A673 (cell line): ENCODE results near the gene HMGCL. TPM values are rescaled to one million over a fixed set of nuclear protein-coding genes. Genes with fewer than 3 reads are reported as not detected.
A peak's percentile ranks its signal among the peaks of the same experiment; 100 is the strongest.

Experiments
- BruUV-seq: library from RNA; stranded (reverse); fragments of 400-500 nt; replicated peaks from 2 replicates; lab custom pipeline; 2021; lab: Mats Ljungman, UMichigan
- CTCF ChIA-PET: fragments of 300-600 bp; sonication (Branson Sonifier 250); formaldehyde crosslinking; loops from one replicate; lab custom pipeline; 2022; ENCODE audit warnings: antibody characterized with exemption; lab: Charles Lee
- POLR2A ChIA-PET: fragments of 300-600 bp; sonication (Branson Sonifier 250); formaldehyde crosslinking; loops from one replicate; lab custom pipeline; 2022; ENCODE audit warnings: antibody characterized with exemption; ENCODE audit not compliant: low non-redundant PET; lab: Charles Lee
- DNase-seq: peaks from one replicate; pipeline ENCODE4 v3.0.0-alpha.2; 2015; ENCODE audit warnings: low spot score
- H3K27ac ChIP-seq: fragments of 200-600 bp; sonication (generic); 2 replicates; pipeline ENCODE4 v1.5.1; 2016; ENCODE audit warnings: mixed run types, low read depth, mild to moderate bottlenecking, mixed read lengths, antibody characterized with exemption, low read length; ENCODE audit not compliant: poor library complexity, severe bottlenecking
- H3K27me3 ChIP-seq: fragments of 200-600 bp; sonication (generic); replicated peaks from 2 replicates; pipeline ENCODE4 v1.6.1; 2017; ENCODE audit warnings: mixed run types, low read depth, mild to moderate bottlenecking, mixed read lengths, antibody characterized with exemption, low read length; ENCODE audit not compliant: insufficient read depth, poor library complexity
- H3K36me3 ChIP-seq: fragments of 200-600 bp; sonication (generic); 2 replicates; pipeline ENCODE4 v1.6.1; 2016; ENCODE audit warnings: mixed run types, mild to moderate bottlenecking, mixed read lengths, antibody characterized with exemption, low read length; ENCODE audit not compliant: insufficient read depth, poor library complexity, severe bottlenecking
- H3K4me1 ChIP-seq: fragments of 200-600 bp; sonication (generic); 2 replicates; pipeline ENCODE4 v1.6.1; 2017; ENCODE audit warnings: mixed run types, mild to moderate bottlenecking, mixed read lengths, antibody characterized with exemption, low read length; ENCODE audit not compliant: insufficient read depth, poor library complexity, severe bottlenecking
- H3K4me3 ChIP-seq: fragments of 200-600 bp; sonication (generic); 2 replicates; pipeline ENCODE4 v1.5.1; 2016; ENCODE audit warnings: low read depth, mixed run types, mild to moderate bottlenecking, mixed read lengths, low read length; ENCODE audit not compliant: poor library complexity, severe bottlenecking
- H3K9me3 ChIP-seq: fragments of 200-600 bp; sonication (generic); 2 replicates; pipeline ENCODE4 v1.6.1; 2016; ENCODE audit warnings: mixed run types, low read depth, mild to moderate bottlenecking, mixed read lengths, antibody characterized with exemption, low read length; ENCODE audit not compliant: poor library complexity, severe bottlenecking
- CTCF ChIP-seq: fragments of 300-800, 200-600 bp; sonication (generic); conservative IDR thresholded peaks from 2 replicates; pipeline ENCODE4 v1.5.1; 2017; ENCODE audit warnings: low read depth, mild to moderate bottlenecking, antibody characterized with exemption, low read length, moderate library complexity, mixed read lengths
- EZH2 ChIP-seq: fragments of 200-600 bp; sonication (generic); IDR thresholded peaks from 2 replicates; pipeline ENCODE4 v1.6.1; 2017; ENCODE audit warnings: borderline replicate concordance, low read depth, mild to moderate bottlenecking, mixed read lengths, antibody characterized with exemption, low read length; ENCODE audit not compliant: poor library complexity, severe bottlenecking
- intact Hi-C: fragments of 100-400 bp; cut with micrococcal nuclease; formaldehyde crosslinking; loops from one replicate; pipeline ENCODE4 v1.10.0; 2022; ENCODE audit not compliant: unreplicated experiment
- total RNA-seq: library from RNA; stranded (reverse); gene quantifications from 2 replicates; pipeline ENCODE4 v1.2.3, GENCODE V29; 2021

HMGCL gene
- total RNA-seq, 1 experiment from 2014 or later = 13.9 TPM

GRCh38 chr1:23777979-23778814 is 47.0 kb downstream of the HMGCL start, which contains the start of gene PITHD1:
PITHD1 (plus strand) TSS chr1:23778418; CDS start chr1:23778516, 98 bp downstream.
- intact Hi-C loops = no loop called here
- DNase-seq = peak; percentile 91
- H3K36me3 ChIP-seq = peaks cover 14% of the 10 kb centered on the region
- TF ChIP-seq EZH2 (no peak), CTCF (no peak)
- H3K27me3 ChIP-seq = no peaks in the 10 kb centered on the region
- H3K4me3 ChIP-seq = peak within 1 kb of the TSS; percentile 74
- ChIA-PET POLR2A (interaction anchor here (0.6 kb wide), 2 partner anchors 247 to 410 kb away, joined by 3 to 6 read pairs; partner anchors contain the start of gene E2F2), CTCF (interaction anchor here (0.6 to 0.9 kb wide), 6 partner anchors 22 to 141 kb away, joined by 3 to 5 read pairs (median 3); partner anchors contain the start of gene GALE)
- no TSS peak for BruUV-seq
- no peaks in the 10 kb centered on the region for H3K9me3 ChIP-seq
- peaks cover 13% of the 10 kb centered on the region for H3K4me1 ChIP-seq
- peak within 1 kb of the TSS; percentile 86 for H3K27ac ChIP-seq

- Histone ChIP-seq H3K4me1 (peaks cover 13% of the 10 kb centered on the region), H3K27ac (no peak overlapping the region), H3K4me3 (no peak overlapping the region), H3K27me3 (no peaks in the 10 kb centered on the region), H3K9me3 (no peaks in the 10 kb centered on the region), H3K36me3 (peaks cover 11% of the 10 kb centered on the region)
- POLR2A ChIA-PET = no interaction called here
- no TSS peak for BruUV-seq
- no peak for DNase-seq
- TF ChIP-seq CTCF (no peak), EZH2 (no peak)
- intact Hi-C loops = no loop called here
- CTCF ChIA-PET = interaction anchor here (0.6 kb wide), 1 partner anchor 10 kb away, joined by 7 read pairs; no protein-coding TSS in a partner anchor
These were observed 49.0 kb downstream of the HMGCL start for GRCh38 chr1:23776217-23776616.

GRCh38 chr1:23774174-23774880 is 50.9 kb downstream of the HMGCL start:
- H3K27me3 ChIP-seq = no peaks in the 10 kb centered on the region
- POLR2A ChIA-PET = interaction anchor here (0.6 kb wide), 1 partner anchor 9 kb away, joined by 13 read pairs; no protein-coding TSS in a partner anchor

More at GRCh38 chr1:23774174-23774880, 50.9 kb downstream of the HMGCL start:
- TF ChIP-seq CTCF = no peak
- no peak for TF ChIP-seq EZH2
- H3K27ac ChIP-seq = no peak overlapping the region
- peaks cover 4% of the 10 kb centered on the region for H3K4me1 ChIP-seq
- H3K36me3 ChIP-seq = peaks cover 4% of the 10 kb centered on the region
- CTCF ChIA-PET = no interaction called here
- no peaks in the 10 kb centered on the region for H3K9me3 ChIP-seq
- no peak overlapping the region for H3K4me3 ChIP-seq
- intact Hi-C loops = no loop called here
- no TSS peak for BruUV-seq
- no peak for DNase-seq
